ENCODE data around the gene CADM1.

GRCh38 chr11:115421352-115421991 lies 82.7 kb downstream of the CADM1 start:
- TF ChIP-seq SUZ12 (IDR thresholded peaks at IDR 0.05; ENCODE audit: extremely low read depth, insufficient read depth, insufficient read length) (no peak), ZNF274 (IDR thresholded peaks at IDR 0.05; ENCODE audit: low read depth, low read length) (no peak)

All from NT2/D1 (cell line).